GM18909 (cell line): ENCODE data around the gene USP38.
"Not testable (repeated sequence)": the region's sequence is repeated elsewhere in the genome, so short reads cannot be mapped to it uniquely, and the experiment has no call there.

Experiments used
- ATAC-seq: cut with Tn5 transposase; IDR thresholded peaks from one replicate; pipeline ENCODE4 v1.9.1; 2021; ENCODE audit warnings: mild to moderate bottlenecking; ENCODE audit not compliant: unreplicated experiment, poor library complexity

The USP38 gene

GRCh38 chr4:143257356-143257755 is 72.6 kb downstream of the USP38 start:
- ATAC-seq, result no peak

DNA sequence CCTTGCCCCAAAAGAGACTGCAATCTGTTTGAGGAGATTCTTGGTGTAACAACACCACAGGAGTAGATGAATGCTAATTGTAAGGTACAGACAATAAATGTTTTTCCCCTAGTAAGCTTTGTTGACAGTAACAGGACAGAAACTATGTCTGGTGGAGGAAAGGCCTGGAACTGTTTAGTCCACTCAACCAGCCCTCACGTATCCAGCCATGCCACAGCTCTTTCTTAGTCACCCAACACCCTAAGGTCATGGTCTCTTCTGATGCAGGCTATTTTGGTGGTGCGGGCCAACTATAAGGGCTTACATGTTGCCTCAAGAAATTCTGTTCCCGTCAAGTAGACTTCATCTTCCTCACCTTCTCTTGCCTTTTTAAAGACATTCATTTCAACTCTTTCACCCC is 76.0 kb downstream of the USP38 start:
- ATAC-seq, result no peak

DNA sequence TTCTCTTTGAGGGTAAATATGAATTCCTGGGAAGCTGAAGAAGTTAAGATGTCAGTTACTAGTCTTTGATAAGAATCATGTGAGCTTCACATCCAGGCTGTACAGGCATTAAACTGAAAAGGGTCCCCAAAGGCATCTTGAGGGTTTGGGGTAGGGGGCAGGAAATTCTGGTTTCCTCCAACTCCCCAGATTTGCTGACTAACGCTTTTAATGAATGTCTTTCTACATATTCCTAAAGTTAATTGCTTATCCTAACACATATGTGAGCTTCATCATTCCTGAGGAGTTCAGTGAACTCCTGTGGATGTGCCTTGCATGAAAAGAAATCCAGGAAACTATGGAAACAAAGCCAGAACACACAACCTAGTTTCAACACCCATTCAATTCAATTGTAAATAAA is 78.1 kb downstream of the USP38 start:
- no peak for ATAC-seq

DNA sequence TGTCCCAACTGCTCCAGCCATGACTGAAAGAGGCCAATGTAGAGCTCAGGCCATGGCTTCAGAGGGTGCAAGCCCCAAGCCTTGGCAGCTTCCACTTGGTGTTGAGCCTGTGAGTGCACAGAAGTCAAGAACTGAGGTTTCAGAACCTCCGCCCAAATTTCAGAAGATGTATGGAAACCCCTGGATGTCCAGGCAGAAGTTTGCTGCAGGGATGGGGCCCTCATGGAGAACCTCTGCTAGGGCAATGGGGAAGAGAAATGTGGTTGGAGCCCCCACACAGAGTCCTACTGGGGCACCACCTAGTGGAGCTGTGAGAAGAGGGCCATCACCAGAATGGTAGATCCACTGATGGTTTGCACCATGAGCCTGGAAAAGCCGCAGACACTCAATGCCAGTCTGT is 83.0 kb downstream of the USP38 start:
- ATAC-seq, result not testable (repeated sequence)

- ATAC-seq, result no peak
These were observed 85.6 kb downstream of the USP38 start for GRCh38 chr4:143270256-143270838.
